ENCODE data around the gene SLC22A23. TPM values are rescaled to one million over a fixed set of nuclear protein-coding genes. Genes with fewer than 3 reads are reported as not detected.

SLC22A23 gene
- polyA plus RNA-seq, 1 donor (not counting 4 experiments of a cell fraction or from before 2014, with no cell fraction given) = 4.3 TPM

GRCh38 chr6:3221578-3221977 is 235.3 kb downstream of the SLC22A23 start:
- no peaks in the 10 kb centered on the region for H3K4me1 ChIP-seq (ENCODE audit: control insufficient read depth, extremely low read depth, insufficient read depth, low read length)
- H3K9me3 ChIP-seq (ENCODE audit: control insufficient read depth, low read depth, low read length) = no peaks in the 10 kb centered on the region
- H3K9me1 ChIP-seq (ENCODE audit: control insufficient read depth, extremely low read depth, insufficient read depth, low read length) = no peaks in the 10 kb centered on the region
- no peaks in the 10 kb centered on the region for H3K79me2 ChIP-seq (ENCODE audit: control insufficient read depth, insufficient read depth, low read length)
- no peak overlapping the region for H3K9ac ChIP-seq (ENCODE audit: control insufficient read depth, extremely low read depth, insufficient read depth, low read length)
- no peaks in the 10 kb centered on the region for H3K36me3 ChIP-seq (ENCODE audit: control insufficient read depth in 2 of 2, extremely low read depth in 1 of 2, insufficient read depth in 2 of 2, low read length in 2 of 2)
- H3K4me3 ChIP-seq (ENCODE audit: control insufficient read depth in 2 of 3, extremely low read depth in 1 of 3, insufficient read depth in 2 of 3, low read depth in 1 of 3, low read length in 3 of 3) = no peak overlapping the region
- dilution Hi-C loops (cut with MboI; ENCODE audit: extremely low pct_ligation_motif_present, low sequenced_read_pairs) = no loop called here
- FAIRE-seq (no peak), DNase-seq (ENCODE audit: low read depth, low spot score) (no peak)
- H3K27me3 ChIP-seq (ENCODE audit: control insufficient read depth, extremely low read depth, insufficient read depth, low read length) = peaks cover 26% of the 10 kb centered on the region
- H3K4me2 ChIP-seq (ENCODE audit: control insufficient read depth, extremely low read depth, insufficient read depth, low read depth, low read length) = no peak overlapping the region
- no peak overlapping the region for H2AFZ ChIP-seq (ENCODE audit: control insufficient read depth, low read length)
- no peaks in the 10 kb centered on the region for H4K20me1 ChIP-seq (ENCODE audit: control insufficient read depth, extremely low read depth, insufficient read depth, low read length)
- no peak overlapping the region for H3K27ac ChIP-seq (ENCODE audit: control insufficient read depth, insufficient read depth, low read length)
- TF ChIP-seq EZH2 (IDR thresholded peaks at IDR 0.05; ENCODE audit: low read length) (no peak), CTCF (optimal IDR thresholded peaks at IDR 0.05 in 1 of 3, IDR thresholded peaks at IDR 0.05 in 1 of 3, conservative IDR thresholded peaks at IDR 0.05 in 1 of 3; ENCODE audit: extremely low read depth in 1 of 3, insufficient read depth in 2 of 3, low read length in 3 of 3) (no peak)

- Histone ChIP-seq H3K4me3 (ENCODE audit: control insufficient read depth in 2 of 3, extremely low read depth in 1 of 3, insufficient read depth in 2 of 3, low read depth in 1 of 3, low read length in 3 of 3) (no peak overlapping the region), H2AFZ (ENCODE audit: control insufficient read depth, low read length) (no peak overlapping the region), H3K9ac (ENCODE audit: control insufficient read depth, extremely low read depth, insufficient read depth, low read length) (no peak overlapping the region), H3K27ac (ENCODE audit: control insufficient read depth, insufficient read depth, low read length) (no peak overlapping the region), H3K4me1 (ENCODE audit: control insufficient read depth, extremely low read depth, insufficient read depth, low read length) (no peaks in the 10 kb centered on the region), H3K27me3 (ENCODE audit: control insufficient read depth, extremely low read depth, insufficient read depth, low read length) (peaks cover 15% of the 10 kb centered on the region), H3K4me2 (ENCODE audit: control insufficient read depth, extremely low read depth, insufficient read depth, low read depth, low read length) (no peak overlapping the region), H4K20me1 (ENCODE audit: control insufficient read depth, extremely low read depth, insufficient read depth, low read length) (no peaks in the 10 kb centered on the region), H3K79me2 (ENCODE audit: control insufficient read depth, insufficient read depth, low read length) (no peaks in the 10 kb centered on the region), H3K9me3 (ENCODE audit: control insufficient read depth, low read depth, low read length) (no peaks in the 10 kb centered on the region), H3K9me1 (ENCODE audit: control insufficient read depth, extremely low read depth, insufficient read depth, low read length) (no peaks in the 10 kb centered on the region), H3K36me3 (ENCODE audit: control insufficient read depth in 2 of 2, extremely low read depth in 1 of 2, insufficient read depth in 2 of 2, low read length in 2 of 2) (no peaks in the 10 kb centered on the region)
- DNase-seq (ENCODE audit: low read depth, low spot score) (no peak), FAIRE-seq (no peak)
- dilution Hi-C loops (cut with MboI; ENCODE audit: extremely low pct_ligation_motif_present, low sequenced_read_pairs) = no loop called here
- TF ChIP-seq CTCF (optimal IDR thresholded peaks at IDR 0.05 in 1 of 3, IDR thresholded peaks at IDR 0.05 in 1 of 3, conservative IDR thresholded peaks at IDR 0.05 in 1 of 3; ENCODE audit: extremely low read depth in 1 of 3, insufficient read depth in 2 of 3, low read length in 3 of 3) (no peak), EZH2 (IDR thresholded peaks at IDR 0.05; ENCODE audit: low read length) (no peak)
Observed at GRCh38 chr6:3220366-3220765, 236.5 kb downstream of the SLC22A23 start.

Other genes with a start within 250 kb of the SLC22A23 start
- gene TUBB2B, start 229.4 kb downstream of the SLC22A23 start, polyA plus RNA-seq = 0.04 TPM in 1 of 3 replicates, not detected in the others
- 9.9 to 19.7 TPM (median 16.3 TPM) in 3 replicates for gene PSMG4, start 198.1 kb downstream of the SLC22A23 start, polyA plus RNA-seq

Data from keratinocyte (primary cell).